Left kidney (tissue), 2 donors: ENCODE measurements around the gene AMDHD2. TPM values are rescaled to one million over a fixed set of nuclear protein-coding genes. Genes with fewer than 3 reads are reported as not detected.

Experiments
- DNase-seq: peaks from one replicate; pipeline ENCODE4 v3.0.0-alpha.2; 2013
- polyA plus RNA-seq: library from polyadenylated mRNA; unstranded; fragments of 120-200 nt; gene quantifications from one replicate; pipeline ENCODE4 v1.2.1, GENCODE V29; 2013; ENCODE audit not compliant: insufficient read length

Gene AMDHD2
- polyA plus RNA-seq, 1 donor: 24.1 TPM

DNA sequence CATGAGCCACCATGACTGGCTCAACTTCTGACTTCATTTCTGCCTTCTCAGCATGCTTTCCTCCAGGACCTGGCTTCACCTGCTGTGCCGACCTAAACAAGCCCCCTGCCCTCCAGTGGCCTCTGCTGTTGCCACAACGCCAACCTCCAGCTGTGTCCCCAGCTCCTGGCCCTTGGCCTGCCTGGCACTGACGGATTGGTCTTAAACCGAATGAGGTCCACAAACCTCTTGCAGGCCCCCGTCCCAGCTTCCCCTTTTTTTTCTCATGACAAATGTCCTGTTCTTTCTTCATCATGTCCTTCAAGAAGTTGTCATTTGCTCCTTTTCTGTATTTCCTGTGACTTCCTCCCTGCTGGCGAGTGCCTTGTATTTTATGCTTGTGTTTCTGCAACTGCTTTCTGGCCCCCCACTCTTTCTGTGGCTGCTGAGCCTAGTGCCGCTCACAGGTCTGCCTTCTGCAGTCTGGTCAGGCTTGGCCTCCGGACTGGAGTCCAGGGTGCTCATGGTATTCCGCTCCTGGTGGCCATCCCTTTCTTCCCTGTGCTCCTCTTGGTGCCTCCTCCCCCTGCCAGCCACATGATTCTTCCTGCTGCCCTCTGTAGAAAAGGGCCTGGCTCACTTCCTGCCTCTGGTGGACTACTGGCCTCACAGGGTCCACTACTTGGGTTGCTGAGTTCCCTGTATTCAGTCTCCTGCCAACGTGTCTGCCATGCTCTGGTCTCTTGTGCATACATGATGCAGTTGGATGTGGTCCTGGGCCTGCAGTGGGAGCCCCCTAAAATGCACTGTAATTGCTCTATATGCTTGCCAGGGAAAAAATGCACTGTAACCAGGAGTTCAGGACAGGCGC, 3.6 kb upstream of the AMDHD2 start:
- no peak for DNase-seq

DNA sequence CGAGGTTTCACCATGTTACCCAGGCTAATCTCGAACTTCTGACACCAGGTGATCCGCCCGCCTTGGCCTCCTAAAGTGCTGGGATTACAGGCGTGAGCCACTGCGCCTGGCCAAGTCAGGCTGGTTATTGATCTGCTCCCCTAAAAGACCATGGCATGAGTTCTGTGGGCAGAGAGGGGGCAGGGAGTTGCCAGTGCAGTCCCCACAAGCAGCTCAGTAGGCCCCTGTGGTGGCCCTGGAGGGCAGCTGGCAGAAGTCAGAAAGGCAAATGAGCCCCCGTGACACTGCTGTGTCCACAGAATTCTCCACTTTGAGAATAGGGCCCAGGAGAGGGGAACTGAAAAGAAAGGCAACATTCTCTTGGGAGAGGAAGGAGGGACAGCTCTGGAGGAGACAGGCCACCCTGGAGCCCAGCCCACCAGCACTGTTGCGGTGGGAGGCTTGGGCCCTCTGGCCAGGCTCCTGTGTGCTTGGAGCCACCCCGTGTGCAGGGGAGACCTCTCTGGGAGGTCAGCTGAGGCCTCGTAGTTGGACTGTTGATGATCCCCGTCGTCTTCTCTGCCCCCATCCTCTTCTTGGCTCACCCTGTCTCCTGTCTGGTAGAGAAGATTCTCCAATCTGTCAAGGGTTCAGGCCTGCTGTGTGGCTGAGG, 2.1 kb upstream of the AMDHD2 start:
- no peak for DNase-seq

DNA sequence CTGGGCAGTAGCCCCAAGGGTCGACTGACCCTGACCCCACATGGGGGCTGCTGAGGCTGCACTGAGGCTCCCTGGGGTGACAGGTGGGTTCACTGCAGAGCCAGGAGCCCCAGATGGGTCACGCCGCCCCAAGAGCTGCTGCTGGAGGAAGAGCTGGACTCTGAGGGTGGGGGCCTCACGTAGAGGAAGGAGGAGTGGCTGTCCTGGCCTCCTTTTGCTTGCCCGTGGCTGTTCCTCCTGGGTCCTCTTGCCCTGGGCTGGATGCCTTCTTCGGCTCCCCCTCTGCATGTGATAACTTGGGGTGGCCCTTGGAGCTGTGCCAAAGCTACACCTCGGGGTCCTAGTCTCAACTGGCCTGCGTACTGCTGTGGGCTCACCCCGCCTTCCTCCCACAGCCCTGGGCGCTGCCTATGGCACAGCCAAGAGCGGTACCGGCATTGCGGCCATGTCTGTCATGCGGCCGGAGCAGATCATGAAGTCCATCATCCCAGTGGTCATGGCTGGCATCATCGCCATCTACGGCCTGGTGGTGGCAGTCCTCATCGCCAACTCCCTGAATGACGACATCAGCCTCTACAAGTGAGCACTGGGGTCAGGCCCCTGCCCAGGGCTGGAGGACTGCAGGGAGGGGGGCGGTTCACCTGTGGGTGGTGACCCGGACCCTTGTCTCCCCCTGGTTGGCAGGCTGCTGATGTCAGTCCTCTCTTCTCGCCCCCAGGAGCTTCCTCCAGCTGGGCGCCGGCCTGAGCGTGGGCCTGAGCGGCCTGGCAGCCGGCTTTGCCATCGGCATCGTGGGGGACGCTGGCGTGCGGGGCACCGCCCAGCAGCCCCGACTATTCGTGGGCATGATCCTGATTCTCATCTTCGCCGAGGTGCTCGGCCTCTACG, 1.1 kb upstream of the AMDHD2 start:
- no peak for DNase-seq

DNA sequence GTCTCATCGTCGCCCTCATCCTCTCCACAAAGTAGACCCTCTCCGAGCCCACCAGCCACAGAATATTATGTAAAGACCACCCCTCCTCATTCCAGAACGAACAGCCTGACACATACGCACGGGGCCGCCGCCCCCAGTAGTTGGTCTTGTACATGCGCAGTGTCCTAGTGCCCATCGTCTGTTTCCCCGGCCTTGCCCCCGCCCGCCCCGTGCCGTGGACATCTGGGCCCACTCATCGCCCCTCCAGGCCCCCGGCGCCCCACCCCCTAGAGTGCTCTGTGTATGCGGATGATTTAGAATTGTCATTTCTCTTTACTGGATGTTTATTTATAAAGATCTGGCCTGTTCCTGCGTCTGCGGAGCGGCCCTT, 475 bp upstream of the AMDHD2 start:
- no peak for DNase-seq

DNA sequence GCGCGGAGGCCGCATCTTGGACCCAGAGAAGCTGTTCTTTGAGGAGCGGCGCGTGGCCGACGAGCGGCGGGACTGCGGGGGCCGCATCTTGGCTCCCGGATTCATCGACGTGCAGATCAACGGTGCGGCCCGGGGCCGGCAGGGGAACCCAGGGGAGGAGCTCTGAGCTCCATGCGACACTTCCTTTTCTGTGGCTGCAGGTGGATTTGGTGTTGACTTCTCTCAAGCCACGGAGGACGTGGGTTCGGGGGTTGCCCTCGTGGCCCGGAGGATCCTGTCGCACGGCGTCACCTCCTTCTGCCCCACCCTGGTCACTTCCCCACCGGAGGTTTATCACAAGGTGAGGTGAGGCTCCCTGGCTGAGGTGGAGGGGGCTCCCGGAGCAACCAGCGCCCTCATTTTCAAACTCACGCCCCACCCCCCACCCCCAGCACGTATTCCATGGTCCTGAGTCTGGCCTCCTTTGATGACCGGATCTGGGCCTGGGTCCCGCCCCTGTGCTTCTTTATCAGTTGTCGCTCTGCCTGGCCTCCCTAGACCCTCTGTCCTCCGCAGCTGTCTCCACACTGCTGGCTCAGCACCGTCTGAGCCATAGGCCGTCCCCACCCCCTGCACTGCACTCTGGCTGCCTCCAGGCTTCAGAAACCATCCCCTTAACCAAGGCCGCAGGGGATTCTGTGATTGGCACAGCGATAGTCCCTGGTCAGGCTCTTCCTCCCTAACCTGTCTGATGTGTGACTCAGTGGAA, 787 bp downstream of the AMDHD2 start:
- DNase-seq: no peak

DNA sequence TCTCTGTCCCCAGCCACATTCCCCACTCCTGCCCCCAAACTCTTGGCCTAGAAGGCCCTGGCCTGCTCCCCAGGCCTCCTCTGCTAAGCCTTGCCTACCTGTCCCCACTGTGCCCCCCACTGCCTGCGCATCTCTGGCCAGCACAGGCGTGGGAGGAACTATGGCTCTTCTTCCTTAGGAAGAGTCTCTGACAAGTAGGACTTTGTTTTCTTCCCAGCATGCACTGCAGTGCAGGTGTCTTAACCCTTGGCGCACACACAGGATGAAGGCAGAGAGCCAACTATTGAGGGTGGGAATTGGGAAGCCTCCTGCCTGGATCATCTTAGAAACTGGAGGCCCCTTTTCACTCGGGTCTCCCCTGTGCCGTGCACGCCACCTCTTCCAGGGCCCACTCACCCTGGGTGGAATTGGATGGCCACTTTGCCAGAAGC, 3.6 kb downstream of the AMDHD2 start:
- no peak for DNase-seq

DNA sequence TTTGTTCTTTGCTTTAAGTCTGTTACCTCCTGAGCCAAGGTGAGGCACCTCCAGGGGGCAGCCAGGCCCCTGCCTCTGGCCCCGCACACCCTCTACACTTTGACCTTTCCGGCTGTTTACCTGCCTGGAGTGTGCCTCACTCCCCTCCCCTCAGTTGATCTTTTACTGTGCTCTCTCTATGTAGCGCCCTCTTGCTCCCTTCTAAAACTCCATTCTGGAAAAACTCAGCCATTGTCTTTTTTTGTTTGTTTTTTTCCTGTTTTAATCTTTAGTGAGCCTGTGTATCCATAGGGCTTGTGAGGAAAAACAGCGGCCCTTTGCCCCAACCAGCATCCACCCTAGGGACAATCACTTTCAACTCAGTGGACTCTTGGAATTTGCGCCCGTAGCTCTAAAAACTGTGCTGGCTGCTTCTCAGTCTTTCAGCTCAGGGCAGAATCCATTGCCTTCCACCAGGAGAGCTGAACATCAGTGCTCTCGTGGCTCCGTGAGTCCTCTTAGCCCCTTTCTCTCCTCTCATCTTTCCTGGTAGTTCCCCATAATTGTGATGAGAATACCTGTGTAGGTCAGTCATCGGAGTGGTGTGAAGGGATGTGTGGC, 4.3 kb downstream of the AMDHD2 start:
- DNase-seq: no peak

DNA sequence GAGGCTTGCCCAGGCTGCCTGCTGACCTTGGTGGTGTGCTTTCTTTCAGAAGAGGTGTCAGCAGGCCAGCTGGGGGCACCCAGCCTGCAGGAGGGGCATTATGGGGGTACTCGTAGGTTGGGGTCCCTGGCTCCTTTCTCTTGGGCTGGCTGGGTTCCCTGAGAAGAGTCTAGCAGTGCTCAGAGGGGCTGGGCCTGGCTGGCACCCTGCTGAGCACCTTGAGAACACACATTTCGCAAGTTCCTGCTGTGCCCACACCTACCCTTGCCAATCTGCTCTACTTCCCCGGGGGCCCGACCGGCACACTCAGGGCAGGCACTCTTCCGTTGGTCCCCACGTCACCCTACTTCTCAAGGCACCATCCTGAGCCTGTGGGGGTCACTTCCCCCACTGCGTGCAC, 6.0 kb downstream of the AMDHD2 start:
- no peak for DNase-seq

DNA sequence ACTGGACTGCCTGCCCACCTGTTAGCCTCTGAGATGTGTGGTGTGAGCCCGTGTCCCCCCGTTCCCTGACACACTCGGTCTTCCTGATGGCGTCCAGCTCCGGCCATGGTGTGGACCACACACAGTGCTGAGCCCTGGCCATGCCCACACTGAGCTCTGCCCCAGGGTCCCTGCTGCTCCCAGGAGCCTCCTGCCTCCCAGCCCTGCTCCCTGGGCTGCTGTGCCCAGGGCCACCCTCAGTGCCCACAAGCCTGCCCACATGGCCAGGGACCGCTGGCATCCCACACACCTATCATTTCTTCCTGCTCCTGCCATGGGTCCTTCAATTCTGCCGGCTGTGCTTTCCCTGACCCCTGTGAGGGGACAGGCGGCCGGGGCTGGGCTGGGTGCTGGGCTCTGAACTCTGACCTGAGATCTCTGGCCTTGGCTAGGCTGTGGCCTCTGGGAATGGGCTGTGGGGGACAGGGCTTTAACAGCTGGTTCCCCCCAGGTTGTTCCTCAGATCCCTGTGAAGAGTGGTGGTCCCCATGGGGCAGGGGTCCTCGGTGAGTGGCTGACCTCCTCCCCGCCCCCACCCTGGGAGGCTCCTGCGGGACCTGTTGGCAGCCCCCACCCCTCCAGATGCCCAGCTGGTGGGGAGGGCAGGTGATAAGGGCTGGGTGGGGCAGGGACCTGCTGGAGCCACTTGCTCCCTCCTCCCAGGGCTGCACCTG, 7.1 kb downstream of the AMDHD2 start:
- DNase-seq: no peak

DNA sequence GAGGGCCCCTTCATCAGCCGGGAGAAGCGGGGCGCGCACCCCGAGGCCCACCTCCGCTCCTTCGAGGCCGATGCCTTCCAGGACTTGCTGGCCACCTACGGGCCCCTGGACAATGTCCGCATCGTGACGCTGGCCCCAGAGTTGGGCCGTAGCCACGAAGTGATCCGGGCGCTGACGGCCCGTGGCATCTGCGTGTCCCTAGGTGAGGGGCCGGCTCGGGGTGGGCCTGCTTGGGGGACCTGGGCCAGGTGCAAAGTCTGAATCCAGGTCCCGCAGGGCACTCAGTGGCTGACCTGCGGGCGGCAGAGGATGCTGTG, 7.6 kb downstream of the AMDHD2 start:
- no peak for DNase-seq

DNA sequence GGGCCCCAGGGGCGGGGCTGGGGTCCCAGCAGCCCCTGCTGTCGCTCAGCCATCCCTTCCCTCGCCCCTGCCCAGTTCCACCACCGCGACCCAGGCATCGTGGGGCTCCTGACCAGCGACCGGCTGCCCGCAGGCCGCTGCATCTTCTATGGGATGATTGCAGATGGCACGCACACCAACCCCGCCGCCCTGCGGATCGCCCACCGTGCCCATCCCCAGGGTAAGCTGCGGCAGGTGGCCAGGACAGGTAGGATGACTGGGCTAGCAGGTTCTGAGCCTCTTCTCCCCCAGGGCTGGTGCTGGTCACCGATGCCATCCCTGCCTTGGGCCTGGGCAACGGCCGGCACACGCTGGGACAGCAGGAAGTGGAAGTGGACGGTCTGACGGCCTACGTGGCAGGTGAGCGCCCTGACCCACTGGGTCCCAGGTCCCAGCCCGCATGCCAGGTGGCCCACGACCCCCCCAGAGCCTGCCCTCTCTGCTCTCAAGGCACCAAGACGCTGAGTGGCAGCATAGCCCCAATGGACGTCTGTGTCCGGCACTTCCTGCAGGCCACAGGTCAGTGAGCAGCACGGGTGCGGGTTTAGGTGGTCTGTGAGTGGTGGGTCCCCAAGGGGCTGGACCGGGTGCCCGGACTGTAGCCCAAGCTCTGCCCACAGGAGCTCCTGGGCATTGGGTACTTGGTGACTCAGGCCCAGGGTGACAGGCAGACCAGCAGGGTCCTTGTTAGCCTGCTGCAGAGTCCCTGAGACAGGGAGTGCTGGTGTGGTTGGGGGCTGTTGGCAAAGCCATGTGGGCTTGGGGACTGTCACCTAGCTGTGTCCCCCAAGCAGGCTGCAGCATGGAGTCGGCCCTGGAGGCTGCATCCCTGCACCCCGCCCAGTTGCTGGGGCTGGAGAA, 8.2 kb downstream of the AMDHD2 start:
- no peak for DNase-seq

DNA sequence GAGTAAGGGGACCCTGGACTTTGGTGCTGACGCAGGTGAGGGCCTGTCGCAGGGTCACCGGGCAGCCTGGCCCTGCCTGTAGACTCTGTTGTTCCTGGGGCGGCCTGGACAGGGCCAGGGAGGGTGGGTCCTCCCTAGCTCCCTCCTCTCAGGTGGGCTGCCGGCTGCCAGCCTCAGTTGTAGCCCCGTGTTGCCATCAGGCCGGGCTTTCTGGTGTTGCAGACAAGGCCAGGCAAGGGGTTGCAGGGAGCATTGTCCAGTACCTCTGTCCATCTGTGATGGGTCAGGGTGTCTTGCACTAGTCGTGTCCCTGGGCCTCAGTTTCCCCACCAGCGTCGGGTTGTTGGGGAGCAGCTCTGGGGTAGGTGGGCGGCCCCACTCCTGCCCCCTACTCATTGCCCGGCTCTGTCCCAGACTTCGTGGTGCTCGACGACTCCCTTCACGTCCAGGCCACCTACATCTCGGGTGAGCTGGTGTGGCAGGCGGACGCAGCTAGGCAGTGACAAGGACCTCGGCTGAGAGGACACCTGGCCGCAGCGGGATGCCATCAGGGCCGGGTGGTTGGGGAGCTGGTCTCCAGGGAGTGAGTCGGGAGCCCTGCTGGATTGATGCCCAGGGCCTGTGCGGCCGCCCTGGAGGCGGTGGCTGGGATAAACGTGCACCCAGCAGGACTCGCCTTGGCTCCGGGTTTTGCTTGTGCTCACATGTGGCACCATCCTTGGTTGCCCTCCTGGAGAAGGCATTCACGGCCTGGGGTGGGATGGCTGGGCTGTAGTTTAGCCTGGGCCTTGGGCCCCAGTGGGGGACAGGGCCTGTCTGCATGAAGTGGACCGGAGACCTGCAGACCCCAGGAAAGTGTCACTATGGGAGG, 9.1 kb downstream of the AMDHD2 start:
- DNase-seq: no peak

DNA sequence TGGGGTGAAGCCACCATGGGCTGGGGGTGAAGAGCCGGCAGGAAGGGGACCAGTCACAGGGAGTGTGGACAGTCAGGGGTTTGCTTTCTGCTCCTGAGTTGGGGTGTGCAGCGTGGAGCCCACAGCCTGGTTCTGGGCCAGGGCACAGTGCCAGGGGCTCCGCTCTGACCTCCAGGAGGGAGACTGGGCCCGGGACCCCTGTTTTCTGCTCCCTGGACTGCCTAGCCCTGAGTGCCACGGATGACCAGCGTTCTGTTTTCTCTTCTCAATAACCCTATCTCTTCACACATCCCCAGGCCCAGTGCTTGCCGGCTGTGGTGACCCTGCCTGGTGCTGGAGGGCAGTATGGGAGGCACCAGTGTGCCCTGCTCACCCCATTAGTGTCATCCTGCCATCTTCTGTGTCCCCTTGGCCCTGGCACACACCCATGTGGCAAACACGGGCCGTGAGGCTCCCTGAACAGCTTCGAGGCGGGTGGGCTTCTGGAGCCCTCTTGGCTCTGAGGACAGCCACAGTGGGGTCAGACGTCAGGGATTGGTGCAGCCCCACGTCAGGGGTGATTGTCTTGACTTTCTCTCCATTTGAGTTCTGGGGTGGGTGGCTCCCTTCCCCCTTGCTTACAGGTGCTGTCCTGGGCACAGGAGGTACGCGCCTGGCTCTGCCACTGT, 9.9 kb downstream of the AMDHD2 start:
- no peak for DNase-seq

DNA sequence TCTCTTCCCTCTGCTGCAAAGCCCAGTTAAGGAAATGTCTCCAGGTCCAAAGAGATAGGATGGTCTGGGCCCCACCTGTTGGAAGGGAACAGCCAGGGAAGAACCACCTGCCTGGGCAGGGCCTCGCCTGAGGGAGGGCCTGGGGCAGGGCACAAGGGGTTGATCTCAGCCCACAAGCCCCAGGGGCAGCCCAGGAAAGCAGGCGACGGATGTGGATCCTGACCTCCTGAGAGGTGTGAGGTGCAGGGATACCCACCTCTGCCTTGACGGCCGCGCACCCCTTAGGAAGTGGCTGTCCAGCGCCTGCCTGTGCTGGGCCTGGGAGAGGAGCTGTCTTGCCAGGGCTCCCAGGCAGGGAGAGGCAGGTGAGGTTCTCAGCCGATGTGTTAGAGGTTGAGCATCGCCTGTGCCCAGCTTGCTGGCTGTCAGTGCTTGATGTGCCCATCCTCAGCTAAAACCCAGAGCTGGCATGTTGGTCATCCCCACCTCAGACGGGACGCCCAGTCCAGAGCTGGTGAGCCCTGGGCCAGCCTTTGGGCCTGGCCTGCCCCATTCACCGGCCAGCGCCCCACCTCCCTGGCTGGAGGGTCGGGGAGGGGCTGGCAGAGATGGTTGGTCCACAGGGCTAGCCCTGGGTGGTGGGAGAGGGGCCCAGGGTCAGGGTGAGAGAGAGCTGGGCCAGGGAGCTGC, 10.6 kb downstream of the AMDHD2 start:
- no peak for DNase-seq

DNA sequence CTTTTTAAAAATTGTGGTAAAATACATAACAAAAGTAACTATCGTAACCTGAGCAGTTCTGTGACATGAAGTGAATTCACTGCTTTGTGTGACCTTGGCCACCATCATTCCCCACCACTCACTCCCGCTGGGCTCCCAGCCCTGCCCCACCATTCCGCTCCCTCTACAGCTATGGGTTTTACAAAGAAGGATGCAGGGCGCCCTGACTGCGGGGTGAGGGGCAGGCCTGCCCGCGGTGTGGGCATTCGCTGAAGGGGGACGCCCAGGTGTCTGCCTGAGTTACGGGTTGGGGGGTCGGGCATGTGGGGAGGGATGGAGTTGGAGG, 11.2 kb downstream of the AMDHD2 start, which contains the start of gene CEMP1:
CEMP1 (minus strand) TSS at position 38 of the 325 bp plus-strand sequence. CDS start 335 bp downstream, outside the sequence.
- no peak for DNase-seq

DNA sequence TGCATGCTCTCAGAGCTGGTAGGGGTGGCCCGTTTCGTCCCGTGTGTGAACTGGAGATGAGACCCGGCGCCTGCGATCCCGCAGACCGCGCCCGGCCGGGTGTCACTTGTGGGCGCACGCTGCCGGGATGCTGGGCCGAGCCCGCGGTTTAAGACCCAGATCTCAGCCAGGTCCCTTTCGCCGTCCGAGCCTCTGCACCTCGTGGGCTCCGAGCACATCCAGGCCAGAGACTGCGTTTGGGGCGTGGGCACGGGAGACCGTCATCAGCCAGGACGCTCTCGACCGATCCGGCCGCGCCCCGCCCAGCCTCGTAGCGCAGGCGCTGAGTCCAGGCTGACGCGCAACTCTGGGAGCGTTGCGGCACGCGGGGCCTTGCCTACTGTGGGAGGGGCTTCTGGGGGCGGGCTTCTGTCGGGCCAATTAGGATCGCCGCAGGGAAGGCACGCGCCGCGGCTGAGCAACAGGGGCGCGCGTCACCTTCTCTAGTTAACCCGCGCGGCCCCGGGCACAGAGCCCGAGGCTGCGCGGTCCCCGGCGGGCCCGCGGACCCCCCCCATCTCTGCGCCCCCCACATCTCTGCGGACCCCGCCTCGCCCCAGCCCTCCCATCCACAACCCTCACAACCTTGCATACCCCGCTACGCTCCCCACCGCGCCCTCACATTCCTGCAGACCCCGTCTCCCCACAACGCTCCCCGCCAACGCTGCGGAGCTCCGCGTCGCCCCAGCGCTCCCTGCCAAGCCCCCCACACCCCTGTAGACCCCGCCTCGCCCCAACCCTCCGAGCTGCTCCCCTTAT, 11.7 kb downstream of the AMDHD2 start:
- DNase-seq: peak; percentile 96
